ENCODE measurements around the gene AFG1L.

GRCh38 chr6:108451816-108452215, 157.0 kb downstream of the AFG1L start:
- no peak for TF ChIP-seq CTCF (IDR thresholded peaks at IDR 0.05)
- no peak for TF ChIP-seq EP300 (IDR thresholded peaks at IDR 0.05)
- TF ChIP-seq POLR2A (IDR thresholded peaks at IDR 0.05): no peak
- TF ChIP-seq POLR2AphosphoS5 (IDR thresholded peaks at IDR 0.05): no peak

Data from stomach (tissue), 4 donors.